NCI-H1105 treated with DMSO at 0.1 percent for 48 hours (cell line): ENCODE data around the gene FAM163A.
"Not testable (repeated sequence)": the region's sequence is repeated elsewhere in the genome, so short reads cannot be mapped to it uniquely, and the experiment has no call there.

Experiments
- DNase-seq: peaks from one replicate; lab custom pipeline; 2025; lab: John Stamatoyannopoulos, UW

FAM163A gene

GRCh38 chr1:179855831-179856230, 112.7 kb downstream of the FAM163A start:
- not testable (repeated sequence) for DNase-seq

GRCh38 chr1:179856296-179856695, 113.2 kb downstream of the FAM163A start:
- DNase-seq, result no peak

GRCh38 chr1:179857009-179857408, 113.9 kb downstream of the FAM163A start:
- DNase-seq, result no peak

- no peak for DNase-seq
These were observed 117.6 kb downstream of the FAM163A start for GRCh38 chr1:179860652-179861051.

- DNase-seq, result no peak
These were observed 122.3 kb downstream of the FAM163A start for GRCh38 chr1:179865377-179865776.
